Ammon's horn (tissue), 1 donor: ENCODE data around the gene ABCA2.

Experiments
- DNase-seq: peaks from one replicate; pipeline ENCODE4 v3.0.0-alpha.2; 2016; ENCODE audit warnings: low spot score

ABCA2 gene

DNA sequence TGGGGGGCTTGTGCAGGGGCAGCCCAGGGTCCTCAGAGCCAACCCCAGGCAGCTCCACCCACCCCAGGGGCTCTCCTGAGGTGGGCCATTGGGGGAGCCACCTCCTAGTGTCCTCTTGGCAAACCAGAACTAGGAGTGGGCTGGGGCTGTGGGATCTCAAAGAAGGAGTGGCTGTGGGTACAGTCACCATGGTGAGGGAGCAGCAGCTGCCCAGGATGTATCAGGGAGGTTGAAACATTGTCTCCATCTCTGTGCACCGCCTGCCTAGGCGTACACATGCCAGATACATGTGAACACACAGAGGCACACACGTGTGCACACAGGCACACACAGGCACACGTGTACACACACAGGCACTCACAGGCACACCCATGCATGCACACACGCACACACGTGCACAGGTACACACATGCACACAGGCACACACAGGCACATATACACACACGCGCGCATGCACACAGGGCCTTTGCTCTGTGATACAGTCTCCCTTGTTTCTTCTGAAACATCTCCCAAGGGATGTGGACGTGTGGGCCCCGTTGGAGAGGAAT, 65.3 kb downstream of the ABCA2 start:
- DNase-seq, result no peak

DNA sequence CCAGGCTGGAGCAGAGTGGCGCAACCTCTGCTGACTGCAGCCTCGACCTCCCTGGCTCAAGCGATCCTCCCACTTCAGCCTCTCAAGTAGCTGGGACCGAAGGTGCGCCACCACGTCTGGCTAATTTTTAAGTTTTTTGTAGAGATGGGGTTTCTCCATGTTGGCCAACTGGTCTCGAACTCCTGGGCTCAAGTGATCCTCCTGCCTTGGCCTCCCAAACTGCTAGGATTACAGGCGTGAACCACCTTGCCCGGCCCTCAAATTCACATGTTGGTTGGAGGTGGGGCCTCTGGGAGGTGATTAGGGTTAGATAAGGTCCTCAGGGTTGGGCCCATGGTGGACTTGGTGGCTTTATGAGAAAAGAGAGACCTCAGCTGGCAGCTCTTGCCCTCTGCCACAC, 65.9 kb downstream of the ABCA2 start:
- no peak for DNase-seq

DNA sequence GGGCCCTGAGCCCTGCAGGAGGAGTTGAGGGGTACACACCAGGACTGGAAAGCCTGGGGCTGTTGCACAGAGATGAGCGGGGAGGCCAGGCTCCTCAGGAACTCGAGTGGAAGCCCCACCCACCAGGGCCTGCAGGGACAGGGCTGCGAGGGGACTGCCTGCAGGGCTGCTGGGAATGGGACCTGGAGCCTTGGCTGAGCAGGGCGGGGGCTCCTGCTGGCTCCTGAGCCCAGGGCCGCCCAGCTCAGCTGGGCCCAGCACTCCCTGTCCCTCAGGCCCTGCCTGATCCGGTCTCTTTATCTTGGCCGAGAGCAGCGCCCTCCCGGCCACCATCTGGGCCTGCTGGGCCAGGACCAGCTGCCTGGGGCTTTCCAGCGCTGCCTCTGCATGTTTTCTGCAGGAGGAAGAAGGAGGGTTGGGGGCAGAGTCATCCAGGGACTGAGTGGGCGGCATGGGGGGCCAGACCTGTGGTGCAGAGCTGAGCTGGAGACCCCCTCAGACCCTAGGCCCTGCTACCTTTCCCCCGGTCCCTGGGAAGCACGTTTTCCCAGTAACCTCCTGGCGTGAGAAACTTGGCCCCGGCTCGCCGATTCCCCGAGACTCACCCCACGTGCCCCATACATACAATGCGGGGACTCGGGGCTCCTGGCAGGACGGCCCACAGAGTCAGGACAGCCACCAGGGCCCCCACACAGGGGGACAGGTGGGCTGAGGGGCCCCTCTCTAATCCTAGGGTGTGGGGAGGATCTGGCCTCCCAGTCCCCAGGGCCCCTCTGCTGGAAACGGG, 66.6 kb downstream of the ABCA2 start:
- peak; percentile 44 for DNase-seq

DNA sequence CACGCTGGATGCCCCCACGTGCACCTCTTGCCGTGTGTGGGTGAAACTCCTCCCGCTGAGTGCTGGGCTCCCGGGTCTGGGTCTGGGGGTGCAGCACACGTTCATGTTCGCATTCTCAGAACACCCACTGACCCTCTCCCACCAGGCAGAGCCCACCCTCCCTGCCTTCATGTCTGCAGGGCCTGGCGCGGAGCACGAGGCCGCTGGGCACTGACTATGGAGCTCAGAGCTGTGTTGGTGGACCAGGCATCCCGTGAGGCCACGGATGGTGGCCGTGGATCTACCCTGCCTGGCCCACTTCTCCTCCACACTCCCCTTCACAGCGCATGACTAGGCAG, 67.1 kb downstream of the ABCA2 start:
- DNase-seq, result no peak

DNA sequence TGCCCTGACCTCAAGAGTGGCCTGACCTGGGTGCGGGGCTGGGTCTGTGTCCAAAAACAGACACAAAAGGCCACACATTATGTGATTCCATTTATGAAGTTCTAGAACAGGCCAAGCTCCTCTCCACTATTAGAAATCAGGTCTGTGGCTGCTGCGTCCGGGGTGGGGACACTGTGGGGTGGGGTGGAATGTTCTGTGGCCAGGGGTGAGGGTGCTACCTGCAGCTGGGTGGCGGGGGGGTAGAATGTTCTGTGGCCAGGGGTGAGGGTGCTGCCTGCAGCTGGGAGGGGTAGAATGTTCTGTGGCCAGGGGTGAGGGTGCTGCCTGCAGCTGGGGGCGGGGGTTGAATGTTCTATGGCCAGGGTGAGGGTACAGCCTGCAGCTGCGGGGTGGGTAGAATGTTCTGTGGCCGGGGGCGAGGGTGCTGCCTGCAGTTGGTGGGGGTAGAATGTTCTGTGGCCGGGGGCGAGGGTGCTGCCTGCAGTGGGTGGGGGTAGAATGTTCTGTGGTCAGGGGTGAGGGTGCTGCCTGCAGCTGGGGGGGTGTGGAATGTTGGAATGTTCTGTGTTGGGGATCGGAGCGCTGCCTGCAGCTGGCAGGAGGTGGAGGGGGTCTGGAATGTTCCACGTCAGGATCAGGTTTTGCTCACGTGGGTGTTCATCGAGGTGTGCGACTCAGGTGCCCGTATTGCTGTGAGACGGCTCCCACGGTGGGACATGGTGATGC, 67.7 kb downstream of the ABCA2 start:
- DNase-seq, result no peak

DNA sequence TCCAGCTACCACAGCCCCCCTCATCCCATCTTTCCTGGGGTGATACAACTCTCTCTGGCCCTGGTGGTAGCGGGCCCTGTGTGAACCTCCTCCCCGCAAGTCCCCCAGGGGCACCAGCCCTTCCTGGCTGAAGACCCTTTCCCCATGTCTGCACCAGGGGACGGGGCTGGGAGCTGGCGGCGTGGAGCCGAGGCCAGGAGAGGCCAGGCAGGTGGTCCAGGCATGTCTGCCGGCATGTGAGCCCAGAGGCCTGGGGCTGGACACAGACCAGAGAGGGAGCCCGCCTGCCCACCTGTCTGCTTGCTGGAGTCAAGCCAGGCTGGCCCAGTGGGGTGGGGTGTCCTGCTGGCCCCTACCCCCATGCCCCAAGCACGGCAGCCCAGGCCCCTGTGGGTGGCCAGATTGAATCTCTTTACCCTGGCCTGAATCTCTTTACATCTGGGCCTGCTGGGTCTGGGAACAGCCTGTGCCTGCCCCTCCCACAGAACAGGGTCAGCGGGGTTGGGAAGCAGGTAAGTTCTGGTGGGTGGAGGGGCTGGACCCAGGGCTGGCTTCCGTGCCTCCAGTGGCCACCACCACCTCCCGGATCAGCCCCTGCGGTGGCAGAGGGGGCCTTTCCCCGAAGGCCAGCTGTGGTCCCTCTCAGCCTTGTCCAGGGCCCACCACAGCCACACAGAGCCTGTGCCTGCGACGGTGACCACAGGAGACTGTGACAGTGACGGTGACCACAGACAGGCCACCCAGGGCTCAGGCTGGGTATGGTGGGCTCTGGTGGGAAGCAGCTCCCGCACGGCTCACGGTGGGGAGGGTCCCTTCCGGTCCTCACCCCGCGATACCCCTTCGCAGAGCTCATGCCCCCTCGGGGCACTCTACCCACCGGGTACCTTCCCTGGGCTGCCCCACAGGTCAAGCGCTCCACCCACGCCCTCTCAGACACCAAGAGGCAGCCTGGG, 68.9 kb downstream of the ABCA2 start:
- DNase-seq, result no peak

DNA sequence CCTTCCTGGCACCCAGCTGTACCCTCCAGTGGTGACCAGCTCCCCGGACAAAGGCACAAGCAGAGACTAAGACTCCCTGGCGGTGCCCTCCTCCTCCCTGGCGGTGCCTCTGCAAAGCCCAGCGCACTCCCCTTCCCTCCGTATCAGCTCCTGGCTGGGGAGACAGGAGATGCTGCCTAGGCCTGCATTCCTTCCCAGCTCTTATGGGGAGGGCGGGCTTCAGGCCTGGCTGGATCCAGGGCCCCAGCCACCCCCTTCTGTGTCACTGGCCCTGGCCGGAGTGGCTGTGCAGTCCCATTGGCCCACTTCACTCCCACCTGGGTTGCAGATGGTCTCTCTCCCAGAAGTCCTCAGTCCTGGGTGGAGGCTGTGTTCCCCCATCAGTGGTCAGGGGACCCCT, 69.6 kb downstream of the ABCA2 start:
- DNase-seq, result no peak

DNA sequence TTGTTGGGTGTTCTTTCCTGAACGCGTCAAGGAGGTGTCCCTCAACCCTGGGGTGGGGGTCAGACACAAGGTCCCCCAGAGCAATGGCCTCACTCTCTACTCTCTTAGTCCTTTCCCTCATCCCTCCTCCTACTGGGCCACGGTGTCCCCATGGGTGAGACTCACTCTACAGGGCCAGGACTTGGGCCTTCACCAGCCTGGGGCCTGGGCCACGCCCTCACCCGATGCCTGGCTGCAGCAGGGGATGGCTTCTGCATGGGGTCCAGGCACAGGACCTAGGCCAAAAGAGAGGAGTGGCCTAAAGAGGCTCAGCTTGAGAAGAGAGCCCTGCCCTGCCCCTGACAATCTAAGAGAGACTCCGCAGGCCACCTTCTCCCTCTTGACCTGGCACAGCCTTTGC, 70.1 kb downstream of the ABCA2 start:
- no peak for DNase-seq

DNA sequence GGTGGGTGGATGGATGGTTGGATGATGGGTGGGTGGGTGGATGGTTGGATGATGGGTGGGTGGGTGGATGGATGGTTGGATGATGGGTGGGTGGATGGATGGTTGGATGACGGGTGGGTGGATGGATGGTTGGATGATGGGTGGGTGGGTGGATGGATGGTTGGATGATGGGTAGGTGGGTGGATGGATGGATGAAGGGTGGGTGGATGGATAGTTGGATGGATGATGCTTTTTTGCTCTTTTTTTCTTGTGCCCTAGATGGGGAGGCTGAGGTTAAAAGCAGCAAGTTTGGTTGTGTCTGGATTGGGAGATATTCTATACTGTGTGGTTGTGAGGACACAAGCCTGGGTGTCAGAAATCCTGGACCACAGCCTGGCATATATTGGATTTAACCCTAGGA, 70.6 kb downstream of the ABCA2 start:
- DNase-seq, result no peak
